NCI-H2171 treated with DMSO at 0.1 percent for 48 hours (cell line): ENCODE results near the gene GPD1L.
"Not testable (repeated sequence)": the region's sequence is repeated elsewhere in the genome, so short reads cannot be mapped to it uniquely, and the experiment has no call there.

Experiments used
- DNase-seq: peaks from one replicate; lab custom pipeline; 2025; lab: John Stamatoyannopoulos, UW

The GPD1L gene

GRCh38 chr3:32181365-32181764 is 74.9 kb downstream of the GPD1L start:
- DNase-seq, result no peak

- DNase-seq, result no peak
Measured at GRCh38 chr3:32181796-32182195, 75.4 kb downstream of the GPD1L start.

DNA sequence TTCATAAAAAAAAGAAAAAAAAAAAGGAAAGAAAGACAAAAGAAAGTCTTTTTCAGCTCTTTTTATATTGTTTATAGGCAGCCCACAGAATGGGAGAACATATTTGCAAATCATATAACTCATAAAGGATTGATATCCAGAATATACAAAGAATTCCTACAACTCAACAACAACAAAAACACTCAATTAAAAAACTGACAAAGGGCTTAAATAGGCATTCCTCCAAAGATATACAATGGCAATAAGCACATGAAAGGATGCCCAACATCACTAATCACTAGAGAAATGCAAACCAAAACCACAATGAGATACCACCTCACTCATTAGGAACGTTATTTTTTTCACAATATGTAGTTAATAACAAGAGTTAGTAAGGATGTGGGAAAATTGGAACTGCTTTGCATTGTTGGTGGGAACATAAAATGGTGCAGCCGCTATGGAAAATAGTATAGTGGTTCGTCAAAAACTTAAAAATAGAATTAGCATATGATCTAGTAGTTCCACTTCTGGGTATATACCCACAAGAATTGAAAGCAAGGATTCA is 77.8 kb downstream of the GPD1L start:
- DNase-seq, result no peak

- DNase-seq, result no peak
Measured at GRCh38 chr3:32186097-32186496, 79.7 kb downstream of the GPD1L start.

DNA sequence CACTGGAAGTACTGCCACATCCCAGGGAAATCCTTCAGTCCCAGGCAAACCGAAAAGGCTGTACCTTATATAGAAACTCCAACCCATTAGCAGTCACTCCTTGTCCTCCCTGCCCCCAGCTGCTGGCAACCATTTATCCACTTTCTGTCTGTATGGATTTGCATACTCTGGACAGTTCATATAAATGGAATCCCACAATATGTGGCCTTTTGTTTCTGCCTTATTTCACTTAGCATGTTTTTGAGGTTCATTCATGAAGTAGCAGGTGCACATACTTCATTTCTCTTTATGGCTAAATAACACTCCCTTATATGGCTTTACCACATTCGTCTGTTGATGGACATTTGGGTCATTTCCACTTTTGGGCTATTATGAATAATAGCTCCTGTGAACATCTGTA is 80.5 kb downstream of the GPD1L start:
- DNase-seq, result no peak

GRCh38 chr3:32189693-32190092 is 83.3 kb downstream of the GPD1L start:
- no peak for DNase-seq

- not testable (repeated sequence) for DNase-seq
Measured at GRCh38 chr3:32190556-32190955, 84.1 kb downstream of the GPD1L start.

- no peak for DNase-seq
Measured at GRCh38 chr3:32193101-32193500, 86.7 kb downstream of the GPD1L start.

DNA sequence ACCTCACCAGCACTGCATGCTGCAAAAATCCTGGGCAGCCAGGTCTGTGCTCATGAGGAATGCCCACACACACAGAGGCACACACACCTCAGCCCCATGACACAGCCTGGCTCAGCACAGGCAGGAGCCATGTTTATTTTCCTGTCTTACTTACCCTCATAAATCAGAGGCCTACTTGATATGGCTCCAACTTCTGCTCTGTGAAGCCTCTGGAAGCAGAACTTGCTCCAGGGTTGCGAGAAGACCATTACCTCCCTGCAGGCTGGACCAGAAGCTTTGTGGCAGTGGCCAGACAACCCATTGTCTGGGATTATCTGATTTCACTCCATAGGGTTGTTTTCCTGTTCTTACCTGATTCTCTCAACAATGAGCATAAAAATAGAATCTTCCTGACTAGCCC is 88.2 kb downstream of the GPD1L start:
- no peak for DNase-seq

DNA sequence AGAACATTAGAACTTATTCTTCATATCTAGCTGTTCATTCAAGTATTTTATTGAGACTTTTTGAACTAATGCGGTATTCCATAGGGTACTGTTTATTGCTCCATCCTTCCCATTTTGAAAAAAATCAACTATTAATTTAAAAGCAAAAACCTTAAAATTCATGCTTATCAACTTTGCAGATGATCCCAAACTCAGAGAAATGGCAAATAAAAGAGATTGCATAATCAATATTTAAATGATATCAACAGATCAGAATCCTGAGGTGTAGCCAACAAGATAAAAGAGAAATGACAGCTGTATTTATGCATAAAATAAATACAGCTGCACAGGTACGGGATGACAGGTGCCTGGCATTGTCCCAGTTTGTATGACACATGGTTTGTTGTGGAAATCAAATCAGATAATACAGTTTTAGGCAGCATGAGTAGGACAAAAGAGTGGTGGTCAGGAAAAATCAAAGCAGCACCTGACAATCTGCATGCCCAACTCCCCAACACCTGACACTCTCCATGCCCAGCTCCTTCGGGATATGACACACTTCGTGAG is 89.6 kb downstream of the GPD1L start:
- no peak for DNase-seq

GRCh38 chr3:32197991-32198390 is 91.6 kb downstream of the GPD1L start:
- no peak for DNase-seq

DNA sequence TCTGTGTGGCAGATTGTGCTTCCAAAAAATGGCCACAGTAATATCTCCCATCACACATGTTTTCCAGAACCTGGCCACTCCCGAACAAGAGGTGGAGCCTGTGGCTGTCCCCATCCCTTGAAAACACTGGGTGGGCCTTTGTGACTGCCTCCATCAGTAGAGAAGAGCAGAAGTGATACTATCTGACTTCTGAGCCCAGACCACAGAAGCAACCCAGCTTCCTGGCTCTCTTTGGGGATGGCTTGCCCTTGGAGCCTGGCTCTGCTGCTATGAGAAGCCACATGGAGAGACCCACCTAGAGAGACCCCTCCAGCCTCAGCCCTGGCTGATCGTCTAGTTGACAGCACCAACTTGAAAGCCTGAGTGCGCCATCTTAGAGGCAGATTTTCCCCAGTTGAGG is 92.3 kb downstream of the GPD1L start:
- DNase-seq, result no peak

GRCh38 chr3:32200490-32200889 is 94.1 kb downstream of the GPD1L start:
- DNase-seq, result no peak

DNA sequence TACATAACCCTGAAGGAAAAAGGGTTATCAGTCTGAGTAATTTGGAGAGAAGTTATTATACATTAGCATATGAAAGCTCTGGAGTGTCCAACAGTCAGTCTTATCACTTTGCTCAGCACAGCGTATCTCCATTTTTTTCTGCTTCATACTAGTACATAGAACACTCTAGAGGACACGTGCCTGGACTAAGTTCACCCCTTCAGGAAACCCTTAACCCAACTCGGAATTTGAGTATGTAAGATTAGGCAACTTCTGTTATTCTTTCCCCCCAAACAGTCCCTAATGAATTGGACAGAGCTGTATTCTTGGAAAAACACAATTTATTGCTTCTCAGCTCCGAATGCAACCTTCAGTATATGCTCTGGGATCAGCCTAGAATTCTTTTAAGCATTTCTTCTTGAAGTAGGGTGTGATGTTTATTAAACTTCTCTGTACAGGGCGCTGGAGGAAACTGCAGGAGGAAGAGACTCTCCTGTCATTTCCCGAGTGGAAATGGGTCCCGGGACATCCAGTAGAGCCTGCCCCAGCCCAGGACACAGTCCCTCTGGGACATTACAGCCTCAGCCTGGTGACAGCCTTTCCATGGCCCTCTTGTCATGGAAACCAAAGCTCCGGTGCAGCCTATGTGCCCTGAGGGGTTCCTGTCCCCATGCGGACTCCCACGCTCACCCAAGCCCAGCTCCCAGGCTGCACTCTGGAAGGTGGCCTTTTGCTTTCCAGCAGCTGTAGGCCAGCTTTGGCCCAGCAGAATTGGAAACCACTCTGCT is 94.8 kb downstream of the GPD1L start:
- DNase-seq, result no peak

GRCh38 chr3:32202496-32202895 is 96.1 kb downstream of the GPD1L start:
- no peak for DNase-seq

DNA sequence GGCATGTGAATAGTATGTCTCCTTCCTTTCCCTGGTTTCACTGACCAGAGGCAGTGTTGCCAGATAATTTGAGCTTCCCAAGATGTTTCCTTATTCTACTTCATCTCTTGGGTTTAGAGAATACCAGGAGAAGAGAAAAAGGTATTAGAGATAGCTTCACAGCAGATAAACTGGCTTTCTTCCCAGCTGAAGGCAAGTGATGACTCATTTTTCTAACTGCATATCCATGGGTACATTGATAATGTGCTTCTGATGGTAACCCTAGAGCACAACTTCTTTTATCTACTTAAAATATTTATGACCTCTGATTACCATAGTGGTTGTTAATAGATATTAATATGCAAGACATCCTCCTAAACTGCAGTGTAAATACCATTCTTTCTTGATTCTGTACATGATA is 97.4 kb downstream of the GPD1L start:
- DNase-seq, result no peak

- DNase-seq, result no peak
Measured at GRCh38 chr3:32208447-32208846, 102.0 kb downstream of the GPD1L start.

- DNase-seq, result no peak
Measured at GRCh38 chr3:32215185-32215584, 108.8 kb downstream of the GPD1L start.

DNA sequence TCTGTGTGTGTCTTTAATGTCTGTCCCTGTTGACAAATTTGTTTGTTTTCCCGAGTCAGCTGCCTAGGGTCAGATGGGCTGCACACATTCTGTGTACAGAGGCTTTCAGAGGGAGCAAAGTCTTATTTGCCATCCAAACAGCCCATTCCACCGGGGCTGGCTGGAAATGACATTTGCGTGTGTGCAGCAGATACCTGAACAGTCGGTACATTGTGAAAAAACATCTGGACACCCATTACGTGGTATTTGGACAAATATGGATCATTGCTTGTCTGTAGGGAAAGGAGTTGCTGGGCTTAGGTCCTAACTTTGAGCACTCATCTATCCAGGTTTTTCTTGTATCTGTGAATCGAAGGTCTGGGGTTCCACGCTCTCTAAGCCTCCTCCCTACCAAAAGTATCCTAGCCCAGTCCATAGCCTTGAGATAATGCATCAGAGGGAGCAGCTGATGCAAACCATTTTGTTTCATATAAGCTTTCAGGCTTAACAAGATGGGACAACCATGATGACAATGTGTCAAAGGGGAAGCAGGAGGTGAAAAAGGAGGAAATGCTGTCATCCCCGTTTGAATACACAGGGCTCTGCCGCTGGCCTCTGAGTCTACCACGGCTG is 109.9 kb downstream of the GPD1L start:
- DNase-seq, result no peak

GRCh38 chr3:32217339-32217738 is 110.9 kb downstream of the GPD1L start:
- no peak for DNase-seq
